Thoracic aorta (tissue), 2 donors: ENCODE data around the gene NAIF1. TPM values are rescaled to one million over a fixed set of nuclear protein-coding genes. Genes with fewer than 3 reads are reported as not detected.
"Not testable (repeated sequence)": the region's sequence is repeated elsewhere in the genome, so short reads cannot be mapped to it uniquely, and the experiment has no call there.

ENCODE experiments used
- ATAC-seq: fragments of 150-250 bp; one replicate; pipeline ENCODE4 v1.8.0; 2017; ENCODE audit warnings: low read depth; ENCODE audit not compliant: insufficient number of reproducible peaks, low FRiP score
- DNase-seq: peaks from one replicate; pipeline ENCODE4 v3.0.0-alpha.2; 2020; ENCODE audit warnings: low spot score
- H3K27ac ChIP-seq, 2 donors: fragments of 200-600 bp; sonication (generic); 1 replicate in 1 of 2; 2 replicates in 1 of 2; pipeline ENCODE4 v1.5.1; 2016; ENCODE audit warnings: mild to moderate bottlenecking in 2 of 2, moderate library complexity in 2 of 2
- H3K27me3 ChIP-seq: fragments of 200-600 bp; sonication (generic); replicated peaks from 2 replicates; pipeline ENCODE4 v1.6.0; 2016; ENCODE audit warnings: mild to moderate bottlenecking; ENCODE audit not compliant: insufficient read depth
- H3K36me3 ChIP-seq: fragments of 200-600 bp; sonication (generic); one replicate; pipeline ENCODE4 v1.5.1; 2016
- H3K4me1 ChIP-seq, 2 donors: fragments of 200-600 bp; sonication (generic); 1 replicate in 1 of 2; 2 replicates in 1 of 2; pipeline versions ENCODE4 v1.5.1 to v1.6.0; 2016; ENCODE audit warnings: low read depth in 2 of 2, mild to moderate bottlenecking in 1 of 2; ENCODE audit not compliant: control insufficient read depth in 1 of 2
- H3K4me3 ChIP-seq: fragments of 200-600 bp; sonication (generic); 2 replicates; pipeline ENCODE4 v1.5.1; 2016; ENCODE audit warnings: mild to moderate bottlenecking
- H3K9me3 ChIP-seq: fragments of 200-600 bp; sonication (generic); 2 replicates; pipeline ENCODE4 v1.5.1; 2016
- total RNA-seq, 2 donors: library from RNA; depleted of rRNA; stranded (reverse); fragments of >200 nt; gene quantifications; one replicate each; pipeline versions ENCODE4 v1.1.0 to v1.2.3, GENCODE V29; 2016
- TF ChIP-seq, protein P1 (sequence below): fragments of 200-600 bp; sonication (generic); IDR thresholded peaks from one replicate; pipeline ENCODE4 v1.5.1; 2019; ENCODE audit warnings: antibody characterized with exemption

The NAIF1 gene
- total RNA-seq, 2 donors from 2014 or later: 11.8 to 21.0 TPM

DNA sequence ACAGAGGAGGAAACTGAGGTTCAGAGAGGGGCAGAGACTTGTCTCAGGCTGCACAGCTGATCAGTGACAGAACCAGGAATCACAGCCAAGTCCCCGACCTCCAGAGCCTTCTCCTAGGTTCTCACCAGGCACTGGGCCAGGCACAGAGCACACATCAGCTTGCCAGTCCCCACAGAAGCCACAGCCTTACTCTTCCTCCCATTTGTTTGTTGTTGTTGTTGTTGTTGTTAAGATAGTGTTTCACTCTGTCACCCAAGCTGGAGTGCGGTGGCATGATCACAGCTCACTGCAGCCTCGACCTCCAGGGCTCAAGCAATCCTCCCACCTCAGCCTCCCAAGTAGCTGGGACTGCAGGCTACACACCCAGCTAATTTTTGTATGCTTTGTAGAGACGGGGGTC lies 41.4 kb downstream of the NAIF1 start:
- H3K36me3 ChIP-seq: no peaks in the 10 kb centered on the region
- H3K4me3 ChIP-seq: no peak overlapping the region
- DNase-seq (no peak), ATAC-seq (no peak)
- no peaks in the 10 kb centered on the region for H3K9me3 ChIP-seq
- no peaks in the 10 kb centered on the region for H3K4me1 ChIP-seq
- H3K27me3 ChIP-seq: no peaks in the 10 kb centered on the region
- H3K27ac ChIP-seq: no peak overlapping the region
- TF ChIP-seq, protein P1, sequence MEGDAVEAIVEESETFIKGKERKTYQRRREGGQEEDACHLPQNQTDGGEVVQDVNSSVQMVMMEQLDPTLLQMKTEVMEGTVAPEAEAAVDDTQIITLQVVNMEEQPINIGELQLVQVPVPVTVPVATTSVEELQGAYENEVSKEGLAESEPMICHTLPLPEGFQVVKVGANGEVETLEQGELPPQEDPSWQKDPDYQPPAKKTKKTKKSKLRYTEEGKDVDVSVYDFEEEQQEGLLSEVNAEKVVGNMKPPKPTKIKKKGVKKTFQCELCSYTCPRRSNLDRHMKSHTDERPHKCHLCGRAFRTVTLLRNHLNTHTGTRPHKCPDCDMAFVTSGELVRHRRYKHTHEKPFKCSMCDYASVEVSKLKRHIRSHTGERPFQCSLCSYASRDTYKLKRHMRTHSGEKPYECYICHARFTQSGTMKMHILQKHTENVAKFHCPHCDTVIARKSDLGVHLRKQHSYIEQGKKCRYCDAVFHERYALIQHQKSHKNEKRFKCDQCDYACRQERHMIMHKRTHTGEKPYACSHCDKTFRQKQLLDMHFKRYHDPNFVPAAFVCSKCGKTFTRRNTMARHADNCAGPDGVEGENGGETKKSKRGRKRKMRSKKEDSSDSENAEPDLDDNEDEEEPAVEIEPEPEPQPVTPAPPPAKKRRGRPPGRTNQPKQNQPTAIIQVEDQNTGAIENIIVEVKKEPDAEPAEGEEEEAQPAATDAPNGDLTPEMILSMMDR: no peak

DNA sequence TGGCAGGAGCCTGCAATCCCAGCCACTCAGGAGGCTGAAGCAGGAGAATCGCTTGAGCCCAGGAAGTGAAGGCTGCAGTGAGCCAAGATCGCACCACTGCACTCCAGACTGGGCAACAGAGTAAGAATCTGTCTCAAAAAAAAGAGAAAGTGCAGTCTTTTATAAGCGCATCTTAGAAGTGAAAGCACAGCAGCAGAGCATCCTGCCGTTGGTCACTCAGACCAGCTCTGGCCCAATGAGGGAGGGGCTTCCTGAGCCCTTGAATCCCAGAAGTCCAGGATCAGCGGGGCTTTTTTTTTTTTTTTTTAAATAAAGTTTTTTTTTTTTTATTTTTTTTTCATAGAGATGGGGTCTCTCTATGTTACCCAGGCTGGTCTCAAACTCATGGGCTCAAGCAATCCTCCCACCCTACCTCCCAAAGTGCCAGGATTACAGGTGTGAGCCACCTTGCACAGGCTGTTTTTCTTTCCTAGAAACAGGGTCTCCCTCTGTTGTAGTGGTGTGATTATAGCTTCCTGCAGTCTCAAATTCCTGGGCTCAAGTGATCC lies 42.3 kb downstream of the NAIF1 start:
- ATAC-seq (no peak), DNase-seq (no peak)
- TF ChIP-seq, protein P1: no peak
- H3K9me3 ChIP-seq: no peaks in the 10 kb centered on the region
- H3K4me3 ChIP-seq: no peak overlapping the region
- H3K4me1 ChIP-seq: no peaks in the 10 kb centered on the region
- no peaks in the 10 kb centered on the region for H3K36me3 ChIP-seq
- no peaks in the 10 kb centered on the region for H3K27me3 ChIP-seq
- H3K27ac ChIP-seq: no peak overlapping the region

DNA sequence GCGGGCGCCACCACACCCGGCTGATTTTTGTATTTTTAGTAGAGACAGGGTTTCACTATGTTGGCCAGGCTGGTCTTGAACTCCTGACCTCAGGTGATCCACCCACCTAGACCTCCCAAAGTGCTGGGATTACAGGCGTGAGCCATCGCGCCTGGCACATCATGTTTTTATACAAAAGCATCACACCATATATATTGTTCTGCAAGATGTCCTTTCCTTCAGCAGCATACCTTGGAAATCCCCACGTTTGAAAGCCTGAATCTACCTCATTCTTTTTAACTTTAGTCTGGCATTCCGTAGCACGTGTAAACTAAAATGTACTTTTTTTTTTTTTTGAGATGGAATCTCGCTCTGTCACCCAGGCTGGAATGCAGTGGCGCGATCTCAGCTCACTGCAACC lies 43.4 kb downstream of the NAIF1 start:
- ATAC-seq, H3K27ac ChIP-seq, DNase-seq, H3K36me3 ChIP-seq, H3K27me3 ChIP-seq, H3K4me1 ChIP-seq, H3K4me3 ChIP-seq, H3K9me3 ChIP-seq: not testable (repeated sequence)

DNA sequence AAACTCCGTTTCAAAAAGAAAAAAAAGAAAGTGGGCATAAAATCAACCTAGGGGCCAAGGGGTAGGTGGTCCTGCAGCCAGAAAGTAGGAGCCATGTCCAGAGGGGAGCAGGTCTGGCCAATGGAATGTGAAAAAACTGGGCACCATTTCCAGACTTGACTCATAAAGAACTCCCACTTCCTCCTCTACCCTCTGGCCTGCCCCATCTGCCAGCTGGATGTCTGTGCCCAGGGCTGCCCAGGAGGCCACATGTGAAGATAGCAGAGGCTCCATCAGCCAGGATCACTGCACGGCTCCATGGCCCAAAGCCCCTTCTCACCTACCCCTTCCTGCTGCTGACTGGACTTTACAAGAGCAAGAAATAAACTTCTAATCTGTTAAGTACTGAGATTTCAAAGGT lies 44.2 kb downstream of the NAIF1 start:
- H3K4me1 ChIP-seq: no peaks in the 10 kb centered on the region
- H3K36me3 ChIP-seq: no peaks in the 10 kb centered on the region
- H3K27me3 ChIP-seq: no peaks in the 10 kb centered on the region
- no peaks in the 10 kb centered on the region for H3K9me3 ChIP-seq
- no peak for ATAC-seq
- DNase-seq: no peak
- H3K27ac ChIP-seq: no peak overlapping the region
- no peak overlapping the region for H3K4me3 ChIP-seq
- TF ChIP-seq, protein P1: no peak

DNA sequence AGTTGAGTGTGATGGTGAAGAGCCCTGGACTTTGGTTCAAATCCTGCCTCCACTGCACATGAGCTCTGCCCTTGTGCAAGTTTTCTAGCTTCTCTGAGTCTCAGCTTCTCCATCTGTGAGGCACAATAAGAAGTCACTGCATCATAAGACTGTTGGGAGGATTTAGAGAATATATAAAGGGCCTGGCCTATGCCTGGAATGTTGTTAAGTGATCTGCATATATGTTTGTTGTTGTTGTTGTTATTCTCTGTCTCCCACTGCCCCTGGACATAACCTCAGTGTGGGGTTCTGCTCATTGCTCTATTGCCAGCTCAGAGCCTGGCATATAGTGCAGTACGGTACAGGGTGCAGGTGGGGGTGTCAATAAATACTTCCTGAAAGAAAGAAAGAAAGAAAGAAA lies 46.0 kb downstream of the NAIF1 start:
- Histone ChIP-seq H3K4me3 (no peak overlapping the region), H3K27me3 (no peaks in the 10 kb centered on the region), H3K36me3 (no peaks in the 10 kb centered on the region), H3K9me3 (no peaks in the 10 kb centered on the region), H3K4me1 (no peaks in the 10 kb centered on the region), H3K27ac (no peak overlapping the region)
- no peak for ATAC-seq
- DNase-seq: no peak
- TF ChIP-seq, protein P1: no peak

DNA sequence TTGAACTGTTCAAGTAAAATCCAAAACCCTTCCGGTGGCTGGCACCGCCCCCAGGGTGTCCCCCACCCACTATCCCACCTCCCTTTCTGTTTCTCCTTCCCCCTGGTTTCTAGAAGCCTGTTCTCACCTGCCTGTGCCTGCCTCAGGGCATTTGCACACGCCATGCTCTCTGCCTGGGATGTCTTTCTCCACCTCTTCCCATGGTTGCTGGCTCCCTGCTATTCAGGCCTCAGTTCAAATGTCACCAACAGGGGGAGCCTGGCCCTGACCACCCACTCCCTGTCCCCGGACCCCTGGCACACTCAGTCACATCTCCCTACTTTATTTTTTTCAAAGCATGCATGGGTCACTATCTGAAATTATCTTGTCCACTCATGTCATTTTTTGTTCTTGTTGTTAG lies 46.4 kb downstream of the NAIF1 start:
- Histone ChIP-seq H3K9me3 (no peaks in the 10 kb centered on the region), H3K4me3 (no peak overlapping the region), H3K4me1 (no peaks in the 10 kb centered on the region), H3K36me3 (no peaks in the 10 kb centered on the region), H3K27ac (no peak overlapping the region), H3K27me3 (no peaks in the 10 kb centered on the region)
- ATAC-seq: no peak
- TF ChIP-seq, protein P1: no peak
- DNase-seq: no peak
